ENCODE measurements around the gene HBP1. TPM values are rescaled to one million over a fixed set of nuclear protein-coding genes. Genes with fewer than 3 reads are reported as not detected.

Gene HBP1
- total RNA-seq, 1 donor from 2014 or later: 39.7 TPM

DNA sequence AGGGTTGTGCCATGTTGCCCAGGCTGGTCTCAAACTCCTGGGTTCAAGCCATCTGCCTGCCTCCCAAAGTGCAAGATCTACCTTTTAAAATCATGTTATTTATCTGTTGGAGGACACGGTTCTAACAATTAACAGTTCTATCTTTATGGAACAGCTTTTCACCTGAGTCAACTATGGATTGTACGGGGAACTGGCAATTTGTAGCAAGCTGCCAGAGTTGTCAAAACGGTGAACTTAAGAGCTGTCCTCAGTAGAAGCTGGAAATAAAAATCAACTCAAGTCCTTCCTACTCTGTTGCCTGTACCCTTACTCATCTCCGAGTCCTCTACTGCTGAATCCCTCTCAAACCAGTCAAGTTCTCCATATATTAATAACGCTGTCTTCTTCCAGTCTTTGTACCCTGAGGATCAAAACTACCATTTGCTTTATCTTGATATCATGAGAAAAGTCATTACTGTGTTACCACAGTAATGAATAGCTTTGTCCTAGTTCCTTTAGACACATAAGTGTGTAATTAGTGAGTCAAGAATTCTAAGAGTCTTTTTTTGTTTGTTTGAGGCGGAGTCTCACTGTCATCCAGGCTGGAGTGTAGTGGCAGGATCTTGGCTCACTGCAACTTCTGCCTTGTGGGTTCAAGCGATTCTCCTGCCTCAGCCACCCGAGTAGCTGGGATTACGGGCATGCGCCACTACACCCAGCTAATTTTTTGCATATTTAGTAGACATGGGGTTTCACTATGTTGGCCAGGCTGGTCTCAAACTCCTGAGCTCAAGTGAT lies 28.2 kb downstream of the HBP1 start:
- H3K36me3 Mint-ChIP-seq (ENCODE audit: unreplicated experiment): no peaks in the 10 kb centered on the region
- H3K27me3 Mint-ChIP-seq (ENCODE audit: unreplicated experiment): no peaks in the 10 kb centered on the region
- peaks cover 4% of the 10 kb centered on the region for H3K4me1 Mint-ChIP-seq (ENCODE audit: low read depth, unreplicated experiment)
- H3K9me3 Mint-ChIP-seq (ENCODE audit: unreplicated experiment): no peaks in the 10 kb centered on the region
- TF ChIP-seq, protein P1, sequence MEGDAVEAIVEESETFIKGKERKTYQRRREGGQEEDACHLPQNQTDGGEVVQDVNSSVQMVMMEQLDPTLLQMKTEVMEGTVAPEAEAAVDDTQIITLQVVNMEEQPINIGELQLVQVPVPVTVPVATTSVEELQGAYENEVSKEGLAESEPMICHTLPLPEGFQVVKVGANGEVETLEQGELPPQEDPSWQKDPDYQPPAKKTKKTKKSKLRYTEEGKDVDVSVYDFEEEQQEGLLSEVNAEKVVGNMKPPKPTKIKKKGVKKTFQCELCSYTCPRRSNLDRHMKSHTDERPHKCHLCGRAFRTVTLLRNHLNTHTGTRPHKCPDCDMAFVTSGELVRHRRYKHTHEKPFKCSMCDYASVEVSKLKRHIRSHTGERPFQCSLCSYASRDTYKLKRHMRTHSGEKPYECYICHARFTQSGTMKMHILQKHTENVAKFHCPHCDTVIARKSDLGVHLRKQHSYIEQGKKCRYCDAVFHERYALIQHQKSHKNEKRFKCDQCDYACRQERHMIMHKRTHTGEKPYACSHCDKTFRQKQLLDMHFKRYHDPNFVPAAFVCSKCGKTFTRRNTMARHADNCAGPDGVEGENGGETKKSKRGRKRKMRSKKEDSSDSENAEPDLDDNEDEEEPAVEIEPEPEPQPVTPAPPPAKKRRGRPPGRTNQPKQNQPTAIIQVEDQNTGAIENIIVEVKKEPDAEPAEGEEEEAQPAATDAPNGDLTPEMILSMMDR (IDR thresholded peaks at IDR 0.05; ENCODE audit: partially characterized antibody, unreplicated experiment): no peak
- DNase-seq: no peak
- H3K4me3 Mint-ChIP-seq (ENCODE audit: unreplicated experiment): no peak overlapping the region
- H3K27ac Mint-ChIP-seq (ENCODE audit: unreplicated experiment): no peak overlapping the region

DNA sequence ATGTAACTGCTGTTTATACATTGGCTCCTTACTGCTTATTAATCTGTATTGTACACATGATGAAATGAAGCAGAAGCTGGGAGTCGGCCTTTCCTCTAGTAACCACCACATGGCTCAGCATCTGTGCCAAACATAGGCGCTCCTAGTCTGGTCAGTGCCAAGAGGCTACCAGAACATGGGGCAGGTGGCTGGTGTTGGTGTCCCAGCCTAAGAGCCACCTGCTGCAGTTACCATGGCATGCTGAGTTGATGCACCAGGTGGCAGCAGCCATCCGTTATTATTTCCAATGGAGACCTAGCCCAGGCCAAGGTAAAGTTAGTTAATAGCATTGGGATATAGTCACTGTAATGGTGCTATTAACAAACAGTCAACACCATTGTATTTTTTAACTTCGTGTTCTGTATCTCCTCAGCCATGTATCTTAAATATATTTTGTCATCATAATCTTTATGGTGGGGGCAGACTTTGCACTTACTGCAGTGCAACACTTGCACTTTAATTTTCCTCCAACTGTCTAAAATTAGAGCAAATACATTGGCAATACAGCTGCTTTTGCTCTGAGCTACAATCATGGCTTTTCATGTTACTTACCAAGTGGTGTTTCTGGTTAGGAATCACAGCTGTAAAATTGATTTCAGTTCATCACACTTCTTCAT lies 33.1 kb downstream of the HBP1 start:
- H3K27me3 Mint-ChIP-seq (ENCODE audit: unreplicated experiment): no peaks in the 10 kb centered on the region
- no peaks in the 10 kb centered on the region for H3K9me3 Mint-ChIP-seq (ENCODE audit: unreplicated experiment)
- no peak overlapping the region for H3K27ac Mint-ChIP-seq (ENCODE audit: unreplicated experiment)
- H3K4me3 Mint-ChIP-seq (ENCODE audit: unreplicated experiment): no peak overlapping the region
- H3K4me1 Mint-ChIP-seq (ENCODE audit: low read depth, unreplicated experiment): peaks cover 4% of the 10 kb centered on the region
- peak; percentile 73 for DNase-seq
- TF ChIP-seq, protein P1 (IDR thresholded peaks at IDR 0.05; ENCODE audit: partially characterized antibody, unreplicated experiment): peak; percentile 47
- peaks cover 5% of the 10 kb centered on the region for H3K36me3 Mint-ChIP-seq (ENCODE audit: unreplicated experiment)

DNA sequence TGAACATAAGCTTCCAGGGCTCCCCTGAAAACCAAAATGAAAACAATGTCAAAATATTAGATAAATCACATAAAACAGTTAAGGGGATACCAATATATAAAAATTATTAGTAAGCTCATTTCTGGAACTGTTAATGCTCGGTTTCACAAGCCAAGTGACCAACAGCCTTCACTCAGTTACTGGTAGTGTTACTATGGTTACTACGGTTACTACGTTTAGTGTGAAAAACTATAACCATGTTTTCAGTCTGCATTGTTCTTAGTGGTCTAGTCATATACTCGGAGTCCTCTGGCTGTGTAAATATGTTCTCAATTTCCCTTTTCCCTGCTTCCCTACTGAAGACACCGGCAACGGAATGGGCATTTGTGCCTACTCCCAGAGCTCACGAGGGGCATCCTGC lies 34.8 kb downstream of the HBP1 start:
- no peak overlapping the region for H3K4me3 Mint-ChIP-seq (ENCODE audit: unreplicated experiment)
- peaks cover 4% of the 10 kb centered on the region for H3K4me1 Mint-ChIP-seq (ENCODE audit: low read depth, unreplicated experiment)
- no peaks in the 10 kb centered on the region for H3K9me3 Mint-ChIP-seq (ENCODE audit: unreplicated experiment)
- H3K36me3 Mint-ChIP-seq (ENCODE audit: unreplicated experiment): peaks cover 5% of the 10 kb centered on the region
- DNase-seq: no peak
- H3K27ac Mint-ChIP-seq (ENCODE audit: unreplicated experiment): no peak overlapping the region
- no peaks in the 10 kb centered on the region for H3K27me3 Mint-ChIP-seq (ENCODE audit: unreplicated experiment)
- TF ChIP-seq, protein P1 (IDR thresholded peaks at IDR 0.05; ENCODE audit: partially characterized antibody, unreplicated experiment): no peak

DNA sequence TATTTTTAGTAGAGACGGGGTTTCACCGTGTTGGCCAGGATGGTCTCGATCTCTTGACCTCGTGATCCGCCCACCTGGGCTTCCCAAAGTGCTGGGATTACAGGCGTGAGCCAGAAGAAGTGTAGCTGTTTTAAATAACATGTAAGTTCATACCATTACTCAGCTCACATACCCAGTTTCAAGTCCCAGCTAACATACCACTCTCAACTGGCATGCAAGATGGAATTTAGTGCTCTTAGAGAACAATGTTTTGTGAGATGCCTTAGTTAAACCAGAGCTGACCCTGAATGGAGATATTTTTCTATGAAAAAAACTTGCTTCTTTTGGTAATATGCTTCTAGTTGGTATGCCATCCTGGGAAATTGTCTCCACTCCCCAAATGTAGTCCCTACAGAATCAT lies 37.3 kb downstream of the HBP1 start:
- H3K4me3 Mint-ChIP-seq (ENCODE audit: unreplicated experiment): no peak overlapping the region
- TF ChIP-seq, protein P1 (IDR thresholded peaks at IDR 0.05; ENCODE audit: partially characterized antibody, unreplicated experiment): no peak
- no peaks in the 10 kb centered on the region for H3K27me3 Mint-ChIP-seq (ENCODE audit: unreplicated experiment)
- no peaks in the 10 kb centered on the region for H3K9me3 Mint-ChIP-seq (ENCODE audit: unreplicated experiment)
- peaks cover 5% of the 10 kb centered on the region for H3K36me3 Mint-ChIP-seq (ENCODE audit: unreplicated experiment)
- peaks cover 4% of the 10 kb centered on the region for H3K4me1 Mint-ChIP-seq (ENCODE audit: low read depth, unreplicated experiment)
- H3K27ac Mint-ChIP-seq (ENCODE audit: unreplicated experiment): no peak overlapping the region
- DNase-seq: no peak

DNA sequence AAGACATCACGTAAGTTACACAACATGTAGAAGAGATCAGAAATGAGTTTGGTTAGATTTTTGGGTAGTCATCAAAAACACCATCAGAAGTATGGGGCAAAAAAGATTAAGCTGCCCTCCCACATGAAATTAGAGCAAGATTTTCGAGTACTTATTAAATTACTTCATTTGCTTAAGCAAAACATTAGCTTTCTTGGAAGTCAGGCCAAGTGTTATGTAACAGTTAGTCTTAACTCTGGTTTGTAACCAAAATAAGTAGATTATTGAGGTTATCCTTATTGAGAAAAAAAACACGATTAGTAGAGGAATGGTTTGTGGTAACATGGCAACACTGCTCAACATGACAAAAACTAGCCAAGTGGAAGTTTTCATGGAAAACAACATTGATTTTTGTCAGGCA lies 37.9 kb downstream of the HBP1 start:
- Mint-ChIP-seq H3K4me3 (ENCODE audit: unreplicated experiment) (no peak overlapping the region), H3K4me1 (ENCODE audit: low read depth, unreplicated experiment) (peaks cover under 1% of the 10 kb centered on the region), H3K27me3 (ENCODE audit: unreplicated experiment) (no peaks in the 10 kb centered on the region), H3K9me3 (ENCODE audit: unreplicated experiment) (no peaks in the 10 kb centered on the region), H3K36me3 (ENCODE audit: unreplicated experiment) (peaks cover 5% of the 10 kb centered on the region), H3K27ac (ENCODE audit: unreplicated experiment) (no peak overlapping the region)
- TF ChIP-seq, protein P1 (IDR thresholded peaks at IDR 0.05; ENCODE audit: partially characterized antibody, unreplicated experiment): no peak
- no peak for DNase-seq

All from glutamatergic neuron (in vitro differentiated cells).